GM12801 (cell line): ENCODE data around the gene TMEM207.

ENCODE experiments used
- CTCF ChIP-seq: IDR thresholded peaks from one replicate; pipeline ENCODE4 v1.5.1; 2011; ENCODE audit warnings: control low read depth; ENCODE audit not compliant: insufficient read length; ENCODE audit errors: extremely low read depth

The TMEM207 gene

GRCh38 chr3:190443257-190443656, 6.4 kb downstream of the TMEM207 start:
- TF ChIP-seq CTCF, result no peak

GRCh38 chr3:190442240-190442639, 7.5 kb downstream of the TMEM207 start:
- TF ChIP-seq CTCF, result no peak

GRCh38 chr3:190436331-190436730, 13.4 kb downstream of the TMEM207 start:
- TF ChIP-seq CTCF, result no peak

GRCh38 chr3:190435618-190436017, 14.1 kb downstream of the TMEM207 start:
- TF ChIP-seq CTCF, result no peak

- TF ChIP-seq CTCF, result no peak
Observed at GRCh38 chr3:190433626-190434025, 16.1 kb downstream of the TMEM207 start.

- TF ChIP-seq CTCF, result no peak
Observed at GRCh38 chr3:190432216-190432615, 17.5 kb downstream of the TMEM207 start.

GRCh38 chr3:190430906-190431305, 18.8 kb downstream of the TMEM207 start:
- no peak for TF ChIP-seq CTCF

- no peak for TF ChIP-seq CTCF
Observed at GRCh38 chr3:190429681-190430080, 20.0 kb downstream of the TMEM207 start.
